ENCODE data around the gene TSPO. TPM values are rescaled to one million over a fixed set of nuclear protein-coding genes. Genes with fewer than 3 reads are reported as not detected.
A peak's percentile ranks its signal among the peaks of the same experiment; 100 is the strongest.

Gene TSPO
- total and polyA plus RNA-seq, 2 of the 13 experiments (the other 11 are each of a cell fraction or from before 2014, with no cell fraction given), result 0.46 to 1.4 TPM

DNA sequence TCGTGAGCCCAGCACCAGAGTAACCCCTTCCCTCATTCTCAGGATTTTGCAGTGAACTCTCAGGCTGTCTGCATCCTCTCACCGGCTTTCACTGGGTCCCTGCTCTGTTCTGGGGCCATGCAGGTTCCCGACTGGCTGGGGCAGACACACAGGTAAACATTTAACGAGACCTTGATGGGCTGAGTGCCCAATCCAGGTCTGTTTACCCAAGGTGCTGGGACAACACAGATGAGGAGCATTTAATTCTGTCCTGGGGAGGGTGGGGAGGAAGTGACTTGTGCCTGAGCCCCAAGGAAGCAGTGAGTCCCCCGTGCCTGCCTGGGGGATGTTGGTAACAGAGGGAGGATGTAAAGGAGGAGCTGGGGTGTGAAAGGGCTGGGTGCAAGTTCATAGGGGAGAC lies 36.4 kb upstream of the TSPO start:
- H2AFZ ChIP-seq (ENCODE audit: low read length), result no peak overlapping the region
- ChIA-PET CTCF (ENCODE audit: low intra/inter-chr PET ratio, low total read pairs) (no interaction called here), POLR2A (no interaction called here)
- BruUV-seq (replicated peaks), result no TSS peak
- 0 out of 2 replicates have a peak overlapping the region, but pooled peaks have one; percentile 14 for H3K4me2 ChIP-seq (ENCODE audit: low read depth, low read length)
- FAIRE-seq (no peak), ATAC-seq (no peak), DNase-seq (ENCODE audit: low spot score) (peak; percentile 24)
- 0% methylated on average over 5 of the region's 5 CpGs for WGBS (ENCODE audit: low lambda C conversion rate)
- no peak overlapping the region for H3K9ac ChIP-seq (ENCODE audit: insufficient read depth, low read depth, low read length)
- H3K4me3 ChIP-seq (replicated peaks in 1 of 3; ENCODE audit: insufficient read depth in 1 of 3, low read depth in 2 of 3, low read length in 3 of 3), result no peak overlapping the region
- TF ChIP-seq, protein P1, sequence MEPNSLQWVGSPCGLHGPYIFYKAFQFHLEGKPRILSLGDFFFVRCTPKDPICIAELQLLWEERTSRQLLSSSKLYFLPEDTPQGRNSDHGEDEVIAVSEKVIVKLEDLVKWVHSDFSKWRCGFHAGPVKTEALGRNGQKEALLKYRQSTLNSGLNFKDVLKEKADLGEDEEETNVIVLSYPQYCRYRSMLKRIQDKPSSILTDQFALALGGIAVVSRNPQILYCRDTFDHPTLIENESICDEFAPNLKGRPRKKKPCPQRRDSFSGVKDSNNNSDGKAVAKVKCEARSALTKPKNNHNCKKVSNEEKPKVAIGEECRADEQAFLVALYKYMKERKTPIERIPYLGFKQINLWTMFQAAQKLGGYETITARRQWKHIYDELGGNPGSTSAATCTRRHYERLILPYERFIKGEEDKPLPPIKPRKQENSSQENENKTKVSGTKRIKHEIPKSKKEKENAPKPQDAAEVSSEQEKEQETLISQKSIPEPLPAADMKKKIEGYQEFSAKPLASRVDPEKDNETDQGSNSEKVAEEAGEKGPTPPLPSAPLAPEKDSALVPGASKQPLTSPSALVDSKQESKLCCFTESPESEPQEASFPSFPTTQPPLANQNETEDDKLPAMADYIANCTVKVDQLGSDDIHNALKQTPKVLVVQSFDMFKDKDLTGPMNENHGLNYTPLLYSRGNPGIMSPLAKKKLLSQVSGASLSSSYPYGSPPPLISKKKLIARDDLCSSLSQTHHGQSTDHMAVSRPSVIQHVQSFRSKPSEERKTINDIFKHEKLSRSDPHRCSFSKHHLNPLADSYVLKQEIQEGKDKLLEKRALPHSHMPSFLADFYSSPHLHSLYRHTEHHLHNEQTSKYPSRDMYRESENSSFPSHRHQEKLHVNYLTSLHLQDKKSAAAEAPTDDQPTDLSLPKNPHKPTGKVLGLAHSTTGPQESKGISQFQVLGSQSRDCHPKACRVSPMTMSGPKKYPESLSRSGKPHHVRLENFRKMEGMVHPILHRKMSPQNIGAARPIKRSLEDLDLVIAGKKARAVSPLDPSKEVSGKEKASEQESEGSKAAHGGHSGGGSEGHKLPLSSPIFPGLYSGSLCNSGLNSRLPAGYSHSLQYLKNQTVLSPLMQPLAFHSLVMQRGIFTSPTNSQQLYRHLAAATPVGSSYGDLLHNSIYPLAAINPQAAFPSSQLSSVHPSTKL (CRISPR knock-in tag; IDR thresholded peaks at IDR 0.05), result no peak
- TF ChIP-seq FOXP1 (IDR thresholded peaks at IDR 0.05), result no peak
- peak; percentile 71 for TF ChIP-seq FOXP1 (CRISPR knock-in tag; IDR thresholded peaks at IDR 0.05)
- TF ChIP-seq FOXA1 (IDR thresholded peaks at IDR 0.05), result no peak
- peak; percentile 48; the same call in 1 of the 2 replicates for TF ChIP-seq FOXA1 (CRISPR knock-in tag; IDR thresholded peaks at IDR 0.05)
- TF ChIP-seq, protein P2, sequence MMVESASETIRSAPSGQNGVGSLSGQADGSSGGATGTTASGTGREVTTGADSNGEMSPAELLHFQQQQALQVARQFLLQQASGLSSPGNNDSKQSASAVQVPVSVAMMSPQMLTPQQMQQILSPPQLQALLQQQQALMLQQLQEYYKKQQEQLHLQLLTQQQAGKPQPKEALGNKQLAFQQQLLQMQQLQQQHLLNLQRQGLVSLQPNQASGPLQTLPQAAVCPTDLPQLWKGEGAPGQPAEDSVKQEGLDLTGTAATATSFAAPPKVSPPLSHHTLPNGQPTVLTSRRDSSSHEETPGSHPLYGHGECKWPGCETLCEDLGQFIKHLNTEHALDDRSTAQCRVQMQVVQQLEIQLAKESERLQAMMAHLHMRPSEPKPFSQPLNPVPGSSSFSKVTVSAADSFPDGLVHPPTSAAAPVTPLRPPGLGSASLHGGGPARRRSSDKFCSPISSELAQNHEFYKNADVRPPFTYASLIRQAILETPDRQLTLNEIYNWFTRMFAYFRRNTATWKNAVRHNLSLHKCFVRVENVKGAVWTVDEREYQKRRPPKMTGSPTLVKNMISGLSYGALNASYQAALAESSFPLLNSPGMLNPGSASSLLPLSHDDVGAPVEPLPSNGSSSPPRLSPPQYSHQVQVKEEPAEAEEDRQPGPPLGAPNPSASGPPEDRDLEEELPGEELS (CRISPR knock-in tag; IDR thresholded peaks at IDR 0.05), result peak; percentile 58
- peak; percentile 70 for TF ChIP-seq PATZ1 (CRISPR knock-in tag; IDR thresholded peaks at IDR 0.05)
- TF ChIP-seq, protein P3, sequence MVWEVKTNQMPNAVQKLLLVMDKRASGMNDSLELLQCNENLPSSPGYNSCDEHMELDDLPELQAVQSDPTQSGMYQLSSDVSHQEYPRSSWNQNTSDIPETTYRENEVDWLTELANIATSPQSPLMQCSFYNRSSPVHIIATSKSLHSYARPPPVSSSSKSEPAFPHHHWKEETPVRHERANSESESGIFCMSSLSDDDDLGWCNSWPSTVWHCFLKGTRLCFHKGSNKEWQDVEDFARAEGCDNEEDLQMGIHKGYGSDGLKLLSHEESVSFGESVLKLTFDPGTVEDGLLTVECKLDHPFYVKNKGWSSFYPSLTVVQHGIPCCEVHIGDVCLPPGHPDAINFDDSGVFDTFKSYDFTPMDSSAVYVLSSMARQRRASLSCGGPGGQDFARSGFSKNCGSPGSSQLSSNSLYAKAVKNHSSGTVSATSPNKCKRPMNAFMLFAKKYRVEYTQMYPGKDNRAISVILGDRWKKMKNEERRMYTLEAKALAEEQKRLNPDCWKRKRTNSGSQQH (CRISPR knock-in tag; IDR thresholded peaks at IDR 0.05; ENCODE audit: low read depth), result no peak
- no peak for TF ChIP-seq ZKSCAN5 (CRISPR knock-in tag; IDR thresholded peaks at IDR 0.05)
- TF ChIP-seq SAP130 (CRISPR knock-in tag; IDR thresholded peaks at IDR 0.05; ENCODE audit: low read depth), result 0 out of 2 replicates have a peak, but pooled peaks have one; percentile 20
- no peaks in the 10 kb centered on the region for H4K20me1 ChIP-seq (ENCODE audit: insufficient read depth, low read length)
- in situ Hi-C loops (cut with HindIII; ENCODE audit: extremely low pct_ligation_motif_present, low pct_unique_long_range_greater_than_20kb), result no loop called here
- H3K9me3 ChIP-seq (ENCODE audit: low read length), result no peaks in the 10 kb centered on the region
- H3K36me3 ChIP-seq (replicated peaks in 1 of 2; ENCODE audit: control insufficient read depth in 1 of 2, insufficient read depth in 2 of 2, low read length in 2 of 2), result no peaks in the 10 kb centered on the region
- H3K4me1 ChIP-seq (ENCODE audit: insufficient read depth, low read length), result peaks cover 56% of the 10 kb centered on the region
- intact Hi-C loops (cut with micrococcal nuclease; ENCODE audit: unreplicated experiment), result no loop called here
- H3K79me2 ChIP-seq (ENCODE audit: insufficient read depth, low read length), result no peaks in the 10 kb centered on the region
- no peak overlapping the region for H3K27ac ChIP-seq (ENCODE audit: extremely low read length, insufficient read depth, low read length)
- peaks cover 5 to 27% of the 10 kb centered on the region in 2 experiments; a peak in 4 of 5 replicates for H3K27me3 ChIP-seq (ENCODE audit: control insufficient read depth in 1 of 2, insufficient read depth in 2 of 2, low read length in 2 of 2)

All from HepG2 (cell line).